Measurements from ENCODE around the gene ADAM22. TPM values are rescaled to one million over a fixed set of nuclear protein-coding genes. Genes with fewer than 3 reads are reported as not detected.

Gene ADAM22
- total RNA-seq, 1 donor from 2014 or later, result 3.0 TPM

- Mint-ChIP-seq H3K4me1 (ENCODE audit: unreplicated experiment) (no peaks in the 10 kb centered on the region), H3K9me3 (ENCODE audit: unreplicated experiment) (no peaks in the 10 kb centered on the region), H3K27me3 (ENCODE audit: unreplicated experiment) (peaks cover 10% of the 10 kb centered on the region), H3K27ac (ENCODE audit: unreplicated experiment) (no peak overlapping the region), H3K4me3 (ENCODE audit: unreplicated experiment) (no peak overlapping the region), H3K36me3 (ENCODE audit: unreplicated experiment) (no peaks in the 10 kb centered on the region)
- no peak for DNase-seq (ENCODE audit: extremely low spot score, unreplicated experiment)
- TF ChIP-seq, protein P1, sequence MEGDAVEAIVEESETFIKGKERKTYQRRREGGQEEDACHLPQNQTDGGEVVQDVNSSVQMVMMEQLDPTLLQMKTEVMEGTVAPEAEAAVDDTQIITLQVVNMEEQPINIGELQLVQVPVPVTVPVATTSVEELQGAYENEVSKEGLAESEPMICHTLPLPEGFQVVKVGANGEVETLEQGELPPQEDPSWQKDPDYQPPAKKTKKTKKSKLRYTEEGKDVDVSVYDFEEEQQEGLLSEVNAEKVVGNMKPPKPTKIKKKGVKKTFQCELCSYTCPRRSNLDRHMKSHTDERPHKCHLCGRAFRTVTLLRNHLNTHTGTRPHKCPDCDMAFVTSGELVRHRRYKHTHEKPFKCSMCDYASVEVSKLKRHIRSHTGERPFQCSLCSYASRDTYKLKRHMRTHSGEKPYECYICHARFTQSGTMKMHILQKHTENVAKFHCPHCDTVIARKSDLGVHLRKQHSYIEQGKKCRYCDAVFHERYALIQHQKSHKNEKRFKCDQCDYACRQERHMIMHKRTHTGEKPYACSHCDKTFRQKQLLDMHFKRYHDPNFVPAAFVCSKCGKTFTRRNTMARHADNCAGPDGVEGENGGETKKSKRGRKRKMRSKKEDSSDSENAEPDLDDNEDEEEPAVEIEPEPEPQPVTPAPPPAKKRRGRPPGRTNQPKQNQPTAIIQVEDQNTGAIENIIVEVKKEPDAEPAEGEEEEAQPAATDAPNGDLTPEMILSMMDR (IDR thresholded peaks at IDR 0.05), result no peak
Measured at GRCh38 chr7:88185650-88186049, 251.6 kb downstream of the ADAM22 start.

- Mint-ChIP-seq H3K4me1 (ENCODE audit: unreplicated experiment) (no peaks in the 10 kb centered on the region), H3K27me3 (ENCODE audit: unreplicated experiment) (peaks cover 2% of the 10 kb centered on the region), H3K27ac (ENCODE audit: unreplicated experiment) (no peak overlapping the region), H3K9me3 (ENCODE audit: unreplicated experiment) (no peaks in the 10 kb centered on the region), H3K36me3 (ENCODE audit: unreplicated experiment) (no peaks in the 10 kb centered on the region), H3K4me3 (ENCODE audit: unreplicated experiment) (no peak overlapping the region)
- TF ChIP-seq, protein P1 (IDR thresholded peaks at IDR 0.05), result no peak
- DNase-seq (ENCODE audit: extremely low spot score, unreplicated experiment), result no peak
Measured at GRCh38 chr7:88191911-88192310, 257.9 kb downstream of the ADAM22 start.

- Mint-ChIP-seq H3K4me1 (ENCODE audit: unreplicated experiment) (no peaks in the 10 kb centered on the region), H3K27ac (ENCODE audit: unreplicated experiment) (no peak overlapping the region), H3K36me3 (ENCODE audit: unreplicated experiment) (peaks cover 23% of the 10 kb centered on the region), H3K27me3 (ENCODE audit: unreplicated experiment) (no peaks in the 10 kb centered on the region), H3K4me3 (ENCODE audit: unreplicated experiment) (no peak overlapping the region), H3K9me3 (ENCODE audit: unreplicated experiment) (no peaks in the 10 kb centered on the region)
- DNase-seq (ENCODE audit: extremely low spot score, unreplicated experiment), result no peak
- TF ChIP-seq, protein P1 (IDR thresholded peaks at IDR 0.05), result no peak
Measured at GRCh38 chr7:88200261-88200660, 266.2 kb downstream of the ADAM22 start.

DNA sequence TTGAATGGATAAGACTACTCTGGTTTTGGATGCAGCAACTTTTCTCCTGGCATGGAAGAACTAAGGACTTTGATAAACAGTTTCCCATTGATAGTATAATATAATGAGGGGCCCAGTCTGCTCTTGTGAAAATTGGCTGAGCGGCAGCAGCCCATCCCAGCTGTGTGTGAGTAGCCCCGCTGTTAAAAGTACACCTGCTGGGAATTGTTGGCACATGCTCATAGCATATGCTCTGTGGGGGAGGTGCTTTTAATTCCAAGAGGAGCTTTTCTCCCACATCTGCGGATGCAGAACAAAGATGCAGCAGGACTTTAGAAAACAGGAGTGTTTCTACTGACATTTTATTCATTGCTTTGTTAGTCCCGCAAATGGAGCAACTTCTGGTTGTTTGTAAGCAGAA is 266.7 kb downstream of the ADAM22 start:
- H3K27me3 Mint-ChIP-seq (ENCODE audit: unreplicated experiment), result no peaks in the 10 kb centered on the region
- no peak for DNase-seq (ENCODE audit: extremely low spot score, unreplicated experiment)
- H3K9me3 Mint-ChIP-seq (ENCODE audit: unreplicated experiment), result no peaks in the 10 kb centered on the region

DNA sequence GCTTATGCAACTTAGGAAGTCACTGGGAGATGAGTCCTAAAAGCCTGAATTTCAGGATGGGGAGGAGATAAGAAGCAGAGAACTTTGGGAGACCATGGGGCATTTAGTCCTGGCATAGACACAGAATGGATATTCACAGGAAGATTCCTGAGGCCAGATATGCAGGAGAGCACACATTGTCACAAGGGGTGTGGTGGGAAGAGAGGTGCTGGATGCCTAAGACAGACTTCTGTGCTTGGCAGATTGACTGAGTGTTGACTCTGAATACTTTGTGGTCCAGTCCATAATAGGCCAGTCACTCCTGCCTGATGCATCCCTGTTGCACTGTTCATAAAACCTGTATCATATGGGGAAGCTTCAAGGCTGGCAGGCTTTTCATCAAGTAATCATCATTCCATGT is 267.3 kb downstream of the ADAM22 start:
- TF ChIP-seq, protein P1 (IDR thresholded peaks at IDR 0.05), result no peak
- H3K4me1 Mint-ChIP-seq (ENCODE audit: unreplicated experiment), result no peaks in the 10 kb centered on the region
- H3K4me3 Mint-ChIP-seq (ENCODE audit: unreplicated experiment), result no peak overlapping the region
- no peak for DNase-seq (ENCODE audit: extremely low spot score, unreplicated experiment)
- H3K36me3 Mint-ChIP-seq (ENCODE audit: unreplicated experiment), result peaks cover 33% of the 10 kb centered on the region
- no peaks in the 10 kb centered on the region for H3K27me3 Mint-ChIP-seq (ENCODE audit: unreplicated experiment)
- H3K9me3 Mint-ChIP-seq (ENCODE audit: unreplicated experiment), result no peaks in the 10 kb centered on the region
- H3K27ac Mint-ChIP-seq (ENCODE audit: unreplicated experiment), result no peak overlapping the region

More for the DNA sequence above, 266.7 kb downstream of the ADAM22 start:
- Mint-ChIP-seq H3K27ac (ENCODE audit: unreplicated experiment) (no peak overlapping the region), H3K4me1 (ENCODE audit: unreplicated experiment) (no peaks in the 10 kb centered on the region), H3K4me3 (ENCODE audit: unreplicated experiment) (no peak overlapping the region), H3K36me3 (ENCODE audit: unreplicated experiment) (peaks cover 28% of the 10 kb centered on the region)
- TF ChIP-seq, protein P1 (IDR thresholded peaks at IDR 0.05), result no peak

All from osteocyte (in vitro differentiated cells).